Thyroid gland (tissue), 4 donors: Measurements from ENCODE around the gene ITFG1. TPM values are rescaled to one million over a fixed set of nuclear protein-coding genes. Genes with fewer than 3 reads are reported as not detected.
"Not testable (repeated sequence)": the region's sequence is repeated elsewhere in the genome, so short reads cannot be mapped to it uniquely, and the experiment has no call there.

Experiments
- DNase-seq, 2 donors: peaks; one replicate each; pipeline ENCODE4 v3.0.0-alpha.2; 2019
- H3K27ac ChIP-seq, 3 donors: fragments of 200-600 bp; sonication (generic); 1 replicate in 2 of 3; 2 replicates in 1 of 3; pipeline ENCODE4 v1.5.1; 2016 to 2019; ENCODE audit warnings: mild to moderate bottlenecking in 1 of 3, moderate library complexity in 1 of 3
- H3K27me3 ChIP-seq: fragments of 200-600 bp; sonication (generic); one replicate; pipeline ENCODE4 v1.5.1; 2019
- H3K36me3 ChIP-seq, 2 donors: fragments of 200-600 bp; sonication (generic); one replicate each; pipeline ENCODE4 v1.5.1; 2016 to 2019
- H3K4me1 ChIP-seq, 2 donors: fragments of 200-600 bp; sonication (generic); one replicate each; pipeline ENCODE4 v1.5.1; 2017 to 2019
- H3K4me3 ChIP-seq, 3 donors: fragments of 200-600 bp; sonication (generic); replicated peaks in 1 of 3; 1 replicate in 2 of 3; 2 replicates in 1 of 3; pipeline ENCODE4 v1.5.1; 2016; ENCODE audit warnings: mild to moderate bottlenecking in 1 of 3
- H3K9me3 ChIP-seq: fragments of 200-600 bp; sonication (generic); one replicate; pipeline ENCODE4 v1.5.1; 2017
- POLR2A ChIP-seq, 2 donors: fragments of 450-650 bp; IDR thresholded peaks; one replicate each; pipeline ENCODE4 v1.6.1; 2017; ENCODE audit warnings: antibody characterized with exemption in 2 of 2, mild to moderate bottlenecking in 2 of 2, moderate library complexity in 1 of 2
- WGBS, 2 donors: methylation state at CpG; one replicate each; pipeline ENCODE4 v1.1.5; 2017; 5-methylcytosine and 5-hydroxymethylcytosine counted together
- intact Hi-C: fragments of 100-400 bp; cut with DNase I; formaldehyde crosslinking; loops from one replicate; pipeline ENCODE4 v1.15.1; 2023
- total RNA-seq, 4 donors: library from RNA; depleted of rRNA; stranded (reverse); fragments of >200 nt; gene quantifications; one replicate each; pipeline ENCODE4 v1.2.3, GENCODE V29; 2016
- TF ChIP-seq, protein P1 (sequence below), 6 experiments: fragments of 200-600 bp in 3 of 6; fragments of 450-650 bp in 3 of 6; sonication (generic) in 3 of 6; IDR thresholded peaks; one replicate each; pipeline ENCODE4 v1.5.1; 2016 to 2019; ENCODE audit warnings: antibody characterized with exemption in 6 of 6, mild to moderate bottlenecking in 2 of 6, inconsistent platforms in 1 of 6, moderate library complexity in 1 of 6

The ITFG1 gene
- total RNA-seq, 4 donors from 2014 or later = 64.8 to 75.6 (median 71.7) TPM

DNA sequence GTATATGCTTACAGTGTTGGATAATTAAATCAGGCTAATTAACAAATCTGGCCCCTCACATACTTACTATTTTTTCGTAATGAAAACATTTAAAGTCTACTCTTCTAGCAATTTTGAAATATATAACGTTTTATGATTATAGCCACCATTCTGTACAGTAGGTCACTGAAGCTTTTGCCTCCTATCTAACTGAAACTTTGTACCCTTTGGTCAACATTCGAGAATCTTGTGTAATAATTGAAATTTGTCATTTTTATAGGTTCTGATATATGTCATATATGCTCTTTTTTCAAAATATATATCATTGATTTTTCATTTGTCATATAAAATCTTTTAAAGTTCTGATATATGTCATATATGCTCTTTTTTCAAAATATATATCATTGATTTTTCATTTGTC lies 12.9 kb upstream of the ITFG1 start:
- Histone ChIP-seq H3K4me1 (peaks cover 6 to 25% of the 10 kb centered on the region in 2 donors), H3K9me3 (no peaks in the 10 kb centered on the region), H3K27ac (no peak overlapping the region), H3K36me3 (no peaks in the 10 kb centered on the region), H3K27me3 (no peaks in the 10 kb centered on the region), H3K4me3 (no peak overlapping the region)
- no peak for DNase-seq
- WGBS, 2 donors = 95 to 96% methylated on average over 3 of the region's 3 CpGs
- intact Hi-C loops = no loop called here
- no peak for TF ChIP-seq POLR2A (IDR thresholded peaks at IDR 0.05)
- TF ChIP-seq, protein P1, sequence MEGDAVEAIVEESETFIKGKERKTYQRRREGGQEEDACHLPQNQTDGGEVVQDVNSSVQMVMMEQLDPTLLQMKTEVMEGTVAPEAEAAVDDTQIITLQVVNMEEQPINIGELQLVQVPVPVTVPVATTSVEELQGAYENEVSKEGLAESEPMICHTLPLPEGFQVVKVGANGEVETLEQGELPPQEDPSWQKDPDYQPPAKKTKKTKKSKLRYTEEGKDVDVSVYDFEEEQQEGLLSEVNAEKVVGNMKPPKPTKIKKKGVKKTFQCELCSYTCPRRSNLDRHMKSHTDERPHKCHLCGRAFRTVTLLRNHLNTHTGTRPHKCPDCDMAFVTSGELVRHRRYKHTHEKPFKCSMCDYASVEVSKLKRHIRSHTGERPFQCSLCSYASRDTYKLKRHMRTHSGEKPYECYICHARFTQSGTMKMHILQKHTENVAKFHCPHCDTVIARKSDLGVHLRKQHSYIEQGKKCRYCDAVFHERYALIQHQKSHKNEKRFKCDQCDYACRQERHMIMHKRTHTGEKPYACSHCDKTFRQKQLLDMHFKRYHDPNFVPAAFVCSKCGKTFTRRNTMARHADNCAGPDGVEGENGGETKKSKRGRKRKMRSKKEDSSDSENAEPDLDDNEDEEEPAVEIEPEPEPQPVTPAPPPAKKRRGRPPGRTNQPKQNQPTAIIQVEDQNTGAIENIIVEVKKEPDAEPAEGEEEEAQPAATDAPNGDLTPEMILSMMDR (IDR thresholded peaks at IDR 0.05) = no peak

DNA sequence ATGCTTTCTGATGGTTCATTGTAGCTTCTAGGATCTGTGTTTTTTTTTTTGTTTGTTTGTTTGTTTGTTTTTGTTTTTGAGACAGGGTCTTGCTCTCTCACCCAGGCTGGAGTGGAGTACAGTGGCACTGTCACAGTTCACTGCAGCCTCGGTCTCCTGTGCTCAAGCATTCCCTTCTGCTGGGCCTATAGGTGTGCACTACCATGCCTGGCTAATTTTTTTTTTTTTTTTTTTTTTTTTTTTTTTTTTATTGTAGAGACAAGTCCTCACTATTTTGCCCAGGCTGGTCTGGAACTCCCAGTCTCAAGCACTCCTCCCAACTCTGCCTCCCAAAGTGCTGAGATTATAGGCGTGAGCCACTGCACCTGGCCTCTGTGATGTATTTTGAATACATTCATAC lies 12.1 kb upstream of the ITFG1 start:
- H3K9me3 ChIP-seq, DNase-seq, H3K27ac ChIP-seq, H3K27me3 ChIP-seq, H3K36me3 ChIP-seq, intact Hi-C loops, H3K4me3 ChIP-seq: not testable (repeated sequence)
- 68 to 73% methylated on average over 2 of the region's 2 CpGs for WGBS, 2 donors
- peaks cover 6 to 25% of the 10 kb centered on the region in 2 donors for H3K4me1 ChIP-seq

DNA sequence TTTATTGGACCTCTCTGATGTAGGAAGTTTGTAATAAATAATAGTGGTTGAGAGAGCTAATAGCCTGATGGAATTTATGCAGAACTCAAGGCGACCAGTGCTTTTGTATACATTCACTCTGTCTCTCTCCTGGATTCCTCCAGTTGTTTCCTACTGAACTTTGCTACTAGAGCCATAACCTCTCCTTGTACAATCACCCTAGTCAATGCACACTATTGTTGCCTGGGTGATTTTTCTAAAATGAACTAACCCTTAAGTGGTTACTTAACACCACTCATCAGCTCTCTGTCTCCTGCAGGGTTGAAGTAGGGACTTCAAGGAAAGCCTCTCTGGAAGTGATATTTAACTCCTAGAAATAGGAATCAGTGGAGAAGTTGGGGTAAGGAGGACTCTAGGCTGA lies 9.9 kb upstream of the ITFG1 start:
- no peak for DNase-seq
- WGBS, 2 donors = 71 to 72% methylated on average over 1 of the region's 1 CpG
- no peak for TF ChIP-seq POLR2A (IDR thresholded peaks at IDR 0.05)
- Histone ChIP-seq H3K9me3 (no peaks in the 10 kb centered on the region), H3K27me3 (no peaks in the 10 kb centered on the region), H3K36me3 (no peaks in the 10 kb centered on the region), H3K4me3 (no peak overlapping the region), H3K4me1 (peaks cover 10 to 21% of the 10 kb centered on the region in 2 donors), H3K27ac (no peak overlapping the region)
- intact Hi-C loops = no loop called here

DNA sequence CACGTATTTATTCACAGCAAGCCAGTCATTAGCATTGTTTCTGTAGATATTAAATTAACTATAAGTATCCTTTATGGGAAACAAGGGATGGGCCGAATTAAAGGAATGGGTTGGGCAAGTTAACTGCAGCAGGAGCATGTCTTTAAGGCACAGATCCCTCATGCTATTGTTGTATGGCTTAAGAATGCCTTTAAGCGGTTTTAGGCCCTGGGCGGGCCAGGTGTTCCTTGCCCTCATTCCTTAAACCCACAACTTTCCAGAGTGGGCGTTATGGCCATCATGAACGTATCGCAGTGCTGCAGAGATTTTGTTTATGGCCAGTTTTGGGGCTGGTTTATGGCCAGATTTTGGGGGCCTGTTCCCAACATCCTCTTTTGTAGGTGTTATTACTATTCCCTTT lies 9.3 kb upstream of the ITFG1 start:
- TF ChIP-seq, protein P1 (IDR thresholded peaks at IDR 0.05) = no peak
- no peak for TF ChIP-seq POLR2A (IDR thresholded peaks at IDR 0.05)
- Histone ChIP-seq H3K27me3 (no peaks in the 10 kb centered on the region), H3K36me3 (no peaks in the 10 kb centered on the region), H3K27ac (no peak overlapping the region), H3K4me3 (no peak overlapping the region), H3K9me3 (no peaks in the 10 kb centered on the region), H3K4me1 (peaks cover 11 to 15% of the 10 kb centered on the region in 2 donors)
- no peak for DNase-seq
- 96 to 98% methylated on average over 7 of the region's 7 CpGs for WGBS, 2 donors
- intact Hi-C loops = no loop called here

DNA sequence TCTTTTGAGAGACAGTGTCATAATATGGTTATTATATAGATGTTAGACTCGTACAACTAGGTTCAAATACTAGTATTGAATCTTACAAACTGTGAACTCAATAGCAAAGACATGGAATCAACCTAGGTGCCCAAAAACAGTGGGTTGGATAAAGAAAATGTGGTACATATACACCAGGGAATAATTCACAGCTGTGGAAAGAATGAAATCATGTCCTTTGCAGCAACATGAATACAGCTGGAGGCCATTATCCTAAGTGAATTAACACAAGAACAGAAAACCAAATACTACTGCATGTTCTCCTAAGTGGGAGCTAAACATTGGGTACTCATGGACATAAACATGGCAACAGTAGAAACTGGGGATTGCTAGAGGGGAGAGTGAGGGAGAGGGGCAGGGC lies 8.4 kb upstream of the ITFG1 start:
- intact Hi-C loops = no loop called here
- TF ChIP-seq, protein P1 (IDR thresholded peaks at IDR 0.05) = no peak
- TF ChIP-seq POLR2A (IDR thresholded peaks at IDR 0.05) = no peak
- Histone ChIP-seq H3K27me3 (no peaks in the 10 kb centered on the region), H3K4me1 (peaks cover 17 to 21% of the 10 kb centered on the region in 2 donors), H3K9me3 (no peaks in the 10 kb centered on the region), H3K36me3 (no peaks in the 10 kb centered on the region), H3K27ac (no peak overlapping the region), H3K4me3 (no peak overlapping the region)
- no peak for DNase-seq
- WGBS, 2 donors = 96 to 97% methylated on average over 1 of the region's 1 CpG

DNA sequence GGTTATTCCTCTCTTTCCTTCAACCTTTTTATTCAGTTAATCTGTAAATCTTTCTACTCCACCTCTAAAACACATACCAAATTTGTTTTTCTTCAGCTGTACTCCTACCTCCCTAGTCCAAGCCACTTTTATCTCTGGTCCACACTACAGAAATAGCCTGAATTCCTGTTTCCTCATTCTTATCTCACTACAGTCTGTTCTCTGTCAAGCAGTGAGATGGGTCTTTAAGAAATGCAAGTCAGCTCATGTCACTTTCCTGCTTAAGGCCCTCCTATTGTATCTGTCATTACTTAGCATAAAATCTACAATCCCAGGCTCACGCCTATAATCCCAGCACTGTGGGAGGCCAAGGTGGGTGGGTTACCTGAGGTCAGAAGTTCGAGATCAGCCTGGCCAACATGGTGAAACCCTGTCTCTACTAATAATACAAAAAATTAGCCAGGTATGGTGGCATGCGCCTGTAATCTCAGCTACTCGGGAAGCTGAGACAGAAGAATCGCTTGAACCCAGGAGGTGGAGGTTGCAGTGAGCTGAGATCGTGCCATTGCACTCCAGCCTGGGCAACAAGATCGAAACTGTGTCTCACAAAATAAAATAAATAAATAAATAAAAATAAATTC lies 7.3 kb upstream of the ITFG1 start:
- H3K27ac ChIP-seq, DNase-seq, H3K9me3 ChIP-seq, H3K36me3 ChIP-seq, H3K4me3 ChIP-seq, H3K27me3 ChIP-seq, intact Hi-C loops: not testable (repeated sequence)
- peaks cover 26% of the 10 kb centered on the region in 2 donors for H3K4me1 ChIP-seq
- 96 to 98% methylated on average over 7 of the region's 7 CpGs for WGBS, 2 donors
